CD4-positive, alpha-beta memory T cell (primary cell): ENCODE results near the gene HOXC13. TPM values are rescaled to one million over a fixed set of nuclear protein-coding genes. Genes with fewer than 3 reads are reported as not detected.

Source experiments
- CTCF ChIA-PET: fragments of 350-600 bp; sonication (Branson Sonifier 250); formaldehyde crosslinking; loops from one replicate; lab custom pipeline; 2021; ENCODE audit warnings: inconsistent platforms; ENCODE audit not compliant: partially characterized antibody; lab: Charles Lee
- POLR2A ChIA-PET: fragments of 350-600 bp; sonication (Branson Sonifier 250); formaldehyde crosslinking; loops from one replicate; lab custom pipeline; 2021; ENCODE audit not compliant: partially characterized antibody; lab: Charles Lee
- DNase-seq, 5 donors: peaks; one replicate each; pipeline versions ENCODE4 v3.0.0 to v3.0.0-alpha.2; 2020 to 2022; ENCODE audit warnings: mixed read lengths in 1 of 5
- H3K27ac ChIP-seq: one replicate; pipeline ENCODE4 v1.7.0; 2013; ENCODE audit warnings: low read depth, low read length
- H3K27me3 ChIP-seq: 2 replicates; pipeline ENCODE4 v1.7.0; 2013; ENCODE audit warnings: mild to moderate bottlenecking, low read length, moderate library complexity; ENCODE audit not compliant: insufficient read depth
- H3K36me3 ChIP-seq: 2 replicates; pipeline ENCODE4 v1.7.0; 2013; ENCODE audit warnings: mild to moderate bottlenecking, low read length, moderate library complexity; ENCODE audit not compliant: insufficient read depth
- H3K4me1 ChIP-seq: 2 replicates; pipeline ENCODE4 v1.7.0; 2013; ENCODE audit warnings: mild to moderate bottlenecking, low read length, moderate library complexity; ENCODE audit not compliant: insufficient read depth
- H3K4me3 ChIP-seq, 2 donors: one replicate each; pipeline ENCODE4 v1.7.0; 2013; ENCODE audit warnings: low read length in 2 of 2, mild to moderate bottlenecking in 1 of 2
- H3K9me3 ChIP-seq, 2 donors: one replicate each; pipeline ENCODE4 v1.7.0; 2013; ENCODE audit warnings: low read length in 2 of 2, control low read depth in 1 of 2; ENCODE audit not compliant: control insufficient read depth in 1 of 2
- H3K27ac Mint-ChIP-seq, 7 donors: one replicate each; pipeline ENCODE4 v1.8.0; 2020 to 2021; ENCODE audit warnings: mixed read lengths in 7 of 7, mild to moderate bottlenecking in 6 of 7, inconsistent platforms in 3 of 7, moderate library complexity in 3 of 7
- H3K27me3 Mint-ChIP-seq, 2 donors: one replicate each; pipeline ENCODE4 v1.8.0; 2020 to 2021; ENCODE audit warnings: mixed read lengths in 2 of 2
- H3K36me3 Mint-ChIP-seq, 2 donors: one replicate each; pipeline ENCODE4 v1.8.0; 2020 to 2021; ENCODE audit warnings: mixed read lengths in 2 of 2, inconsistent platforms in 1 of 2, mild to moderate bottlenecking in 1 of 2
- H3K4me1 Mint-ChIP-seq, 4 donors: one replicate each; pipeline ENCODE4 v1.8.0; 2020 to 2021; ENCODE audit warnings: mixed read lengths in 4 of 4, mild to moderate bottlenecking in 1 of 4
- H3K4me3 Mint-ChIP-seq, 8 donors: one replicate each; pipeline ENCODE4 v1.8.0; 2020 to 2021; ENCODE audit warnings: mixed read lengths in 8 of 8, mild to moderate bottlenecking in 7 of 8, moderate library complexity in 6 of 8, inconsistent platforms in 3 of 8
- H3K9me3 Mint-ChIP-seq, 8 donors: one replicate each; pipeline ENCODE4 v1.8.0; 2020 to 2021; ENCODE audit warnings: mixed read lengths in 8 of 8, mild to moderate bottlenecking in 5 of 8, inconsistent platforms in 3 of 8, moderate library complexity in 1 of 8
- intact Hi-C: fragments of 100-400 bp; cut with micrococcal nuclease; formaldehyde crosslinking; loops from one replicate; pipeline ENCODE4 v1.15.1; 2023
- polyA plus RNA-seq, 2 donors: library from polyadenylated mRNA; unstranded; fragments of 300-500 nt; fragmentation: Illumina TruSeq; gene quantifications; one replicate each; pipeline ENCODE4 v1.2.3, GENCODE V29; 2021
- total RNA-seq, 2 experiments: library from RNA; stranded (reverse); gene quantifications; one replicate each; pipeline ENCODE4 v1.2.3, GENCODE V29; 2021

The HOXC13 gene
- total and polyA plus RNA-seq, 4 experiments from 2014 or later, result not detected

DNA sequence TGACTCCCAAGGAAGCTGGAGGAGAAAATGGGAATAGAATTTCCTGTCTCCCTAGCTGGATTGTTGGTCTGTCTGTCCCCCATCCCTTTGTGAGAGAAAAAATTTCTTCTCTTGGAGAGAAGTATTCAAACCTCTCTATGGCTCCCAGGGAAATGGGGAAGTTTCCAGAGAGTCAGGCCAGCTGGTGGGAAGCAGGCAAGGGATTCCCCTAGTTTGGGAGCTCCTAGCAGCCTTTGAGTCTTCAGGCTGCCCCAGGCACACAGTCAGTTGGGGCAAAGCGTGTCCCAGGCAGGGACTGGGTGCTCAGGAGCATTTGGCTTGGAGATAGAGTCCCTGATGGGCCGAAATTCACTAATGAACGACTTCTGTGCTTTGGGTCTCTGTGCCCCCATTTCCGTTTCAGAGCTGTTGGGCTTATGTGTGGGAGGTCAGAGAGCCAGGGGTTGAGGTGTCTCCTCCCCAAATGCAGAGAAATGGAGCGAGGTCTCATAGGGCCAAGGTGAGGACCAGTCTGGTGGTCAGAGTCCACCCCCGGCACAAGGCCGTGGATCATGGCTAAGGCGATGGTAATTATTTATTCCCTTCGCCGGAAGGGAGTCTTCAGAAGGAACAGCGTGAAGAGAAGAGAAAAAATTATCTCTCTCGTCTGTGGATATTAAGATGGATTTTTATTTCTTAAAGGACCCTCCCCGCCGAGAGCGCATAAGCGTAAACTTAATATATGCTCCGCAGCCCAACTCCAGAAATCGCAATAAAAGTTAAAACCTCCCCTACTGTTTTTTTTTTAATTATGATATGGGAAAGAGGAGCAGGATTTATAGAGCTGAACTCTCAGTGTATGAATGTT, 54.8 kb downstream of the HOXC13 start:
- Mint-ChIP-seq H3K4me1 (peaks cover 24 to 71% (median 37%) of the 10 kb centered on the region in 4 donors), H3K27ac (peak overlapping the region in 3 of 7 donors; percentile 51 to 86 (median 80)), H3K4me3 (peak overlapping the region in 7 of 8 donors; percentile 41 to 82 (median 66)), H3K27me3 (peaks cover 79 to 87% of the 10 kb centered on the region in 2 donors), H3K9me3 (peaks cover 0 to 8% (median 1%) of the 10 kb centered on the region in 8 donors), H3K36me3 (no peaks in the 10 kb centered on the region)
- H3K27me3 ChIP-seq, result peaks cover 96% of the 10 kb centered on the region
- H3K9me3 ChIP-seq, result no peaks in the 10 kb centered on the region
- intact Hi-C loops, result loop anchor here (10.0 kb wide), 1 partner anchor 361 kb away; no protein-coding TSS in a partner anchor
- no peak for DNase-seq
- no peak overlapping the region for H3K4me3 ChIP-seq
- no peaks in the 10 kb centered on the region for H3K36me3 ChIP-seq
- POLR2A ChIA-PET, result no interaction called here
- H3K4me1 ChIP-seq, result peaks cover 46% of the 10 kb centered on the region
- CTCF ChIA-PET, result no interaction called here
- no peak overlapping the region for H3K27ac ChIP-seq

- POLR2A ChIA-PET, result no interaction called here
- Mint-ChIP-seq H3K4me3 (peak overlapping the region in 7 of 8 donors; percentile 14 to 82 (median 66)), H3K4me1 (peaks cover 24 to 71% (median 36%) of the 10 kb centered on the region in 4 donors), H3K36me3 (no peaks in the 10 kb centered on the region), H3K9me3 (peaks cover 0 to 12% (median 1%) of the 10 kb centered on the region in 8 donors), H3K27me3 (peaks cover 80 to 89% of the 10 kb centered on the region in 2 donors), H3K27ac (peak overlapping the region in 3 of 7 donors; percentile 51 to 86 (median 80))
- DNase-seq, result no peak
- H3K27ac ChIP-seq, result no peak overlapping the region
- H3K27me3 ChIP-seq, result peaks cover 96% of the 10 kb centered on the region
- H3K4me3 ChIP-seq, result no peak overlapping the region
- intact Hi-C loops, result loop anchor here (10.0 kb wide), 1 partner anchor 361 kb away; no protein-coding TSS in a partner anchor
- peaks cover 42% of the 10 kb centered on the region for H3K4me1 ChIP-seq
- H3K9me3 ChIP-seq, result no peaks in the 10 kb centered on the region
- CTCF ChIA-PET, result no interaction called here
- H3K36me3 ChIP-seq, result no peaks in the 10 kb centered on the region
These were observed 55.3 kb downstream of the HOXC13 start for GRCh38 chr12:53994009-53994263.

GRCh38 chr12:53994264-53995001, 55.8 kb downstream of the HOXC13 start:
- Histone ChIP-seq H3K36me3 (no peaks in the 10 kb centered on the region), H3K4me3 (no peak overlapping the region), H3K27me3 (peaks cover 93% of the 10 kb centered on the region), H3K4me1 (peaks cover 37% of the 10 kb centered on the region), H3K27ac (no peak overlapping the region), H3K9me3 (no peaks in the 10 kb centered on the region)
- ChIA-PET POLR2A (no interaction called here), CTCF (no interaction called here)
- H3K4me1 Mint-ChIP-seq, result peaks cover 20 to 71% (median 32%) of the 10 kb centered on the region in 4 donors
- H3K27ac Mint-ChIP-seq, result peak overlapping the region in 4 of 7 donors; percentile 43 to 86 (median 66)
- peak overlapping the region; percentile 68 to 89 (median 80) for H3K4me3 Mint-ChIP-seq
- no peak for DNase-seq
- intact Hi-C loops, result loop anchor here (10.0 kb wide), 1 partner anchor 360 kb away; no protein-coding TSS in a partner anchor
- no peaks in the 10 kb centered on the region for H3K36me3 Mint-ChIP-seq
- H3K9me3 Mint-ChIP-seq, result peaks cover 0 to 11% (median 1%) of the 10 kb centered on the region in 8 donors
- peaks cover 77 to 86% of the 10 kb centered on the region in 2 donors for H3K27me3 Mint-ChIP-seq

DNA sequence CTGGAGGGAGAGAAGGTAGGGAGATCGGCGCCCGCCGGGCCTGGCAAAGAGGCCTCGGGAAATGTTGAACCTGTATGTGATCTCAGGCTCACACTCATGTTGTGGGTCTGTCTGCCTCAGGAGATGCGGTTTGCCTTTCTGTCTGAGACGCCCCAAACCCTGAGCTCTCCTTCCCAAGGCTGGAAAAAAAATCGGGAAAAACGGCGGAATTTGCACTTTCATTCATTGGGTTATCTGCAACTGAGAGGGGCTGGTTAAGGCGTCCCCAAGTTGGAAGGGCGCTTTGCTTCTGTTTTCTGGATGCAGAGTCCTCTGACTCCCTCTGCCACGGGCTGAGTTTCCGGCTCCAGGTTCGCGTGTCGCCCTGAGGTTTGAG, 56.4 kb downstream of the HOXC13 start:
- peak overlapping the region; percentile 29 to 64 for H3K4me3 ChIP-seq
- CTCF ChIA-PET, result no interaction called here

GRCh38 chr12:53995378-53996239, 57.0 kb downstream of the HOXC13 start:
- Mint-ChIP-seq H3K4me3 (peak overlapping the region; percentile 71 to 89 (median 82)), H3K27me3 (peaks cover 74 to 83% of the 10 kb centered on the region in 2 donors), H3K9me3 (peaks cover 0 to 11% (median 1%) of the 10 kb centered on the region in 8 donors), H3K4me1 (peaks cover 10 to 67% (median 29%) of the 10 kb centered on the region in 4 donors), H3K27ac (peak overlapping the region in 4 of 7 donors; percentile 48 to 80 (median 72)), H3K36me3 (no peaks in the 10 kb centered on the region)
- intact Hi-C loops, result loop anchor here (10.0 kb wide), 1 partner anchor 359 kb away; no protein-coding TSS in a partner anchor
- Histone ChIP-seq H3K4me3 (peak overlapping the region; percentile 29 to 64), H3K27ac (no peak overlapping the region), H3K9me3 (no peaks in the 10 kb centered on the region), H3K36me3 (no peaks in the 10 kb centered on the region), H3K27me3 (peaks cover 92% of the 10 kb centered on the region), H3K4me1 (peaks cover 42% of the 10 kb centered on the region)
- POLR2A ChIA-PET, result interaction anchor here (0.6 kb wide), 1 partner anchor 39 kb away, joined by 3 read pairs; no protein-coding TSS in a partner anchor
- CTCF ChIA-PET, result no interaction called here
- DNase-seq, result no peak

More for the DNA sequence above, 56.4 kb downstream of the HOXC13 start:
- Mint-ChIP-seq H3K36me3 (no peaks in the 10 kb centered on the region), H3K4me1 (peaks cover 15 to 71% (median 32%) of the 10 kb centered on the region in 4 donors), H3K27me3 (peaks cover 77 to 84% of the 10 kb centered on the region in 2 donors), H3K4me3 (peak overlapping the region; percentile 68 to 89 (median 80)), H3K9me3 (peaks cover 0 to 11% (median 1%) of the 10 kb centered on the region in 8 donors), H3K27ac (peak overlapping the region in 3 of 7 donors; percentile 23 to 80 (median 77))
- intact Hi-C loops, result loop anchor here (10.0 kb wide), 1 partner anchor 360 kb away; no protein-coding TSS in a partner anchor
- no peaks in the 10 kb centered on the region for H3K9me3 ChIP-seq
- POLR2A ChIA-PET, result interaction anchor here (0.6 kb wide), 1 partner anchor 39 kb away, joined by 3 read pairs; no protein-coding TSS in a partner anchor
- H3K27ac ChIP-seq, result no peak overlapping the region
- DNase-seq, result no peak
- H3K4me1 ChIP-seq, result peaks cover 37% of the 10 kb centered on the region
- H3K36me3 ChIP-seq, result no peaks in the 10 kb centered on the region
- H3K27me3 ChIP-seq, result peaks cover 93% of the 10 kb centered on the region
